DND-41 (cell line): Measurements from ENCODE around the gene ADAMTS8.

ENCODE experiments used
- ATAC-seq: fragments of 200-7000 bp; cut with Tn5 transposase; 3 replicates; pipeline ENCODE4 v1.9.1; 2021; ENCODE audit warnings: low read depth; ENCODE audit not compliant: insufficient read depth
- DNase-seq: peaks from one replicate; pipeline ENCODE4 v3.0.0-alpha.2; 2020
- H2AFZ ChIP-seq: 2 replicates; pipeline ENCODE4 v1.6.0; 2012; ENCODE audit warnings: low read depth, low read length
- H3K27ac ChIP-seq: 2 replicates; pipeline ENCODE4 v1.5.1; 2012; ENCODE audit warnings: low read length, inconsistent platforms
- H3K27me3 ChIP-seq: fragments of 200-600 bp; sonication (generic); 2 replicates; pipeline ENCODE4 v1.6.0; 2012; ENCODE audit warnings: low read length, mild to moderate bottlenecking, inconsistent platforms; ENCODE audit not compliant: insufficient read depth, poor library complexity
- H3K36me3 ChIP-seq: 2 replicates; pipeline ENCODE4 v1.5.1; 2012; ENCODE audit warnings: low read length, inconsistent platforms; ENCODE audit not compliant: insufficient read depth
- H3K4me1 ChIP-seq: 2 replicates; pipeline ENCODE4 v1.5.1; 2012; ENCODE audit warnings: mild to moderate bottlenecking, low read length; ENCODE audit not compliant: insufficient read depth
- H3K4me2 ChIP-seq: 2 replicates; pipeline ENCODE4 v1.6.0; 2012; ENCODE audit warnings: mild to moderate bottlenecking, moderate library complexity, low read length, inconsistent platforms; ENCODE audit not compliant: insufficient read depth
- H3K4me3 ChIP-seq, 2 experiments: fragments of 200-600 bp in 1 of 2; shearing (Covaris generic) in 1 of 2; 2 replicates each; pipeline ENCODE4 v1.5.1; 2012 to 2016; ENCODE audit warnings: inconsistent platforms in 2 of 2, low read length in 2 of 2, mild to moderate bottlenecking in 2 of 2, low read depth in 1 of 2, moderate library complexity in 1 of 2
- H3K79me2 ChIP-seq: 2 replicates; pipeline ENCODE4 v1.6.0; 2012; ENCODE audit warnings: low read length, inconsistent platforms; ENCODE audit not compliant: insufficient read depth
- H3K9ac ChIP-seq: 2 replicates; pipeline ENCODE4 v1.6.0; 2012; ENCODE audit warnings: low read depth, mild to moderate bottlenecking, inconsistent platforms, low read length, moderate library complexity
- H3K9me3 ChIP-seq: 2 replicates; pipeline ENCODE4 v1.5.1; 2012; ENCODE audit warnings: low read length, moderate library complexity, mild to moderate bottlenecking, inconsistent platforms; ENCODE audit not compliant: insufficient read depth, severe bottlenecking
- H4K20me1 ChIP-seq: 2 replicates; pipeline ENCODE4 v1.6.0; 2012; ENCODE audit warnings: low read length; ENCODE audit not compliant: insufficient read depth
- EZH2 ChIP-seq: IDR thresholded peaks from 3 replicates; pipeline ENCODE4 v1.6.1; 2012; ENCODE audit warnings: borderline replicate concordance, low read depth, mild to moderate bottlenecking, moderate library complexity, low read length, inconsistent platforms; ENCODE audit not compliant: severe bottlenecking
- TF ChIP-seq, protein P1 (sequence below): IDR thresholded peaks from 2 replicates; pipeline ENCODE4 v1.5.1; 2012; ENCODE audit warnings: borderline replicate concordance, low read length, moderate library complexity, mild to moderate bottlenecking; ENCODE audit not compliant: poor library complexity, severe bottlenecking; ENCODE audit errors: extremely low read depth

The ADAMTS8 gene

DNA sequence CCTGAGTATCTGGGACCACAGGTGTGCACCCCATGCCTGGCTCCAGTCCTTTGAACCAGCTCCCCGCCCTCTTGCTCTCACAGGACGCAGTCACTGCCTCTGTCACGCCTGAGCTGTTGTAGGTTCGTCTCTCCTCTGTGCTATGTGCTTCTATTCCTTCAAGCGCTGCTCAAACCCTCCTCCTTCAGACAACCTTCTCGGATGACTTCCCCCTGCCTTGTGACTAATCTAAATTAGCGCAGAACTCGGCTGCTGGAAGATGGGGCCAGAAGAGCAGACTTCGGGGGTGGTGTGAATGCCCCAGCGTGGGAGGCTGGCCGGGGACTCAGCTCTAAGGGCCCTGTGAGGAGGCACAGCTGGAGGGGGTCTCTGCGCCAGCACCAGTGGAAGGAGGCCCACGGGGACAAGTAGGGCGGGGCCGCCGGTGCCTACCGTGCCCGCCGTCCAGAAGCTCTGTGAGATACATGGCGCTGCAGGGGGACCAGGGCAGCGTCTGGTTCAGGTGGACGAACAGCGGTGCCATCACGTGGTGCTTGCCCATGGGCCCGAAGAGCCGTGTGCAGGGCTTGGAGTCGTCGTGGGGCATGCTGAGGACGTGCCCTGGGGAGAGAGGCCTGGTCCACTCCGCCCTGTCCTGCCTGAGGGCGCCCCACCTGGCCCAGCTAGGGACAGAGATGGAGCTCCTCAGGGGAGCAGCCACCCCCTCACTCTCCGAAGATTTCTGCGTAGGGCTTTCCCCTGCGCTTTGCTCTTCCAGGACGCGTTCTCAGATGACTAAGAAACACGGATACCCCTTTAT lies 12.5 kb downstream of the ADAMTS8 start:
- H3K27me3 ChIP-seq: peaks cover 18% of the 10 kb centered on the region
- no peaks in the 10 kb centered on the region for H3K9me3 ChIP-seq
- no peaks in the 10 kb centered on the region for H3K36me3 ChIP-seq
- no peak overlapping the region for H3K9ac ChIP-seq
- H3K27ac ChIP-seq: no peak overlapping the region
- H3K4me2 ChIP-seq: no peak overlapping the region
- no peak for DNase-seq
- H3K4me3 ChIP-seq: no peak overlapping the region
- no peak for TF ChIP-seq EZH2
- TF ChIP-seq, protein P1, sequence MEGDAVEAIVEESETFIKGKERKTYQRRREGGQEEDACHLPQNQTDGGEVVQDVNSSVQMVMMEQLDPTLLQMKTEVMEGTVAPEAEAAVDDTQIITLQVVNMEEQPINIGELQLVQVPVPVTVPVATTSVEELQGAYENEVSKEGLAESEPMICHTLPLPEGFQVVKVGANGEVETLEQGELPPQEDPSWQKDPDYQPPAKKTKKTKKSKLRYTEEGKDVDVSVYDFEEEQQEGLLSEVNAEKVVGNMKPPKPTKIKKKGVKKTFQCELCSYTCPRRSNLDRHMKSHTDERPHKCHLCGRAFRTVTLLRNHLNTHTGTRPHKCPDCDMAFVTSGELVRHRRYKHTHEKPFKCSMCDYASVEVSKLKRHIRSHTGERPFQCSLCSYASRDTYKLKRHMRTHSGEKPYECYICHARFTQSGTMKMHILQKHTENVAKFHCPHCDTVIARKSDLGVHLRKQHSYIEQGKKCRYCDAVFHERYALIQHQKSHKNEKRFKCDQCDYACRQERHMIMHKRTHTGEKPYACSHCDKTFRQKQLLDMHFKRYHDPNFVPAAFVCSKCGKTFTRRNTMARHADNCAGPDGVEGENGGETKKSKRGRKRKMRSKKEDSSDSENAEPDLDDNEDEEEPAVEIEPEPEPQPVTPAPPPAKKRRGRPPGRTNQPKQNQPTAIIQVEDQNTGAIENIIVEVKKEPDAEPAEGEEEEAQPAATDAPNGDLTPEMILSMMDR: no peak
- no peaks in the 10 kb centered on the region for H3K4me1 ChIP-seq
- peaks cover 2% of the 10 kb centered on the region; the same call in 1 of the 2 replicates for H4K20me1 ChIP-seq
- H2AFZ ChIP-seq: no peak overlapping the region
- no peaks in the 10 kb centered on the region for H3K79me2 ChIP-seq
- no peak for ATAC-seq

DNA sequence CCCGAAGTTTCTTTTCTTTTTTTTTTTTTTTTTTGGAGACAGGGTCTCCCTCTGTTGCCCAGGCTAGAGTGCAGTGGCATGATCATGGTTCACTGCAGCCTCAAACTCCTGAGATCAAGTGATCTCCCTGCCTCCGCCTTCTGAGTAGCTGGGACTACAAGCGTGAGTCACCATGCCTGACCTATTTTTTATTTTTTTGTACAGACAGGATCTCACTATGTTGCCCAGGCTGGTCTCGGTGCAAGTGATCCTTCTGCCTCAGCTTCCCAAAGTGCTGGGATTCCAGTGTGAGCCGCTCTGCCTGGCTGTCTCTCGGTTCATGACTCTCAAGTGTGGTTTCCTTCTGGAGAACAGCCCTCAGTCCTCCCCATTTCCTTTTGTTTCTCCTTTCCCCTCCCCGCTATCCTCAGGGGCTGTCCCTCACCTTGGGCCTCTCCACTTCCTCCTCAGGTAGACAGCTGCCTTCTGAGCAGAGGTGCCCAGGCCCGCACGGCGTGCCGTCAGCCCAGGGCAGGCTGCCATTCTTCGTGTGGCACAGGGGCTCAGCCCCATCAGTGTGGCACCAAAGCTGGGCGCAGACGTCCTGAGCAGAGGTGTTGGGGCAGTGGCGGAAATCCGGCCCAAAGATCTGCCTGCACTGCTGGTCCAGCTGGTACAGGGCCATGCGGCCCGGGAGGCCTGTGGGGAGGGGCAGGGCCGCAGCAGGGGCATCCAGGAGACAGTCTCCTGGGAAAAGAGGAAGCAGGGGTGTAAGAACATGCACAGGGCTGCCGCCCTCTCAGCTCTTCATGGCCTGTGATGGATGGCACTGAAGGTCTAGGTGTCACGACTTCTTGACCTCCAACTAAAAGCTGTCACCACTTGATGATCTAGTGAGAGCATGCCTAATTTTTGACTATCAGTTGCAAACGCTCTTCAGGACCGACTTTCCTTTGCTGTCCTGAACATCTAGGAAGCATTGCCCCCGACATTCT lies 14.0 kb downstream of the ADAMTS8 start:
- Histone ChIP-seq H4K20me1 (no peaks in the 10 kb centered on the region; the same call in 1 of the 2 replicates), H2AFZ (no peak overlapping the region), H3K36me3 (no peaks in the 10 kb centered on the region), H3K27ac (no peak overlapping the region), H3K4me2 (no peak overlapping the region), H3K4me3 (no peak overlapping the region), H3K27me3 (peaks cover 17% of the 10 kb centered on the region), H3K4me1 (no peaks in the 10 kb centered on the region), H3K9ac (no peak overlapping the region), H3K79me2 (no peaks in the 10 kb centered on the region), H3K9me3 (no peaks in the 10 kb centered on the region)
- TF ChIP-seq EZH2: peak; percentile 44
- TF ChIP-seq, protein P1: no peak
- ATAC-seq (no peak), DNase-seq (no peak)

GRCh38 chr11:130413405-130414106 lies 14.9 kb downstream of the ADAMTS8 start:
- H4K20me1 ChIP-seq: no peaks in the 10 kb centered on the region
- no peak overlapping the region for H3K4me3 ChIP-seq
- H3K4me2 ChIP-seq: no peak overlapping the region
- H2AFZ ChIP-seq: no peak overlapping the region
- H3K9ac ChIP-seq: no peak overlapping the region
- H3K36me3 ChIP-seq: no peaks in the 10 kb centered on the region
- ATAC-seq (no peak), DNase-seq (no peak)
- TF ChIP-seq, protein P1: no peak
- TF ChIP-seq EZH2: no peak
- no peaks in the 10 kb centered on the region for H3K4me1 ChIP-seq
- no peaks in the 10 kb centered on the region for H3K79me2 ChIP-seq
- no peak overlapping the region for H3K27ac ChIP-seq
- H3K9me3 ChIP-seq: no peaks in the 10 kb centered on the region
- H3K27me3 ChIP-seq: peaks cover 21% of the 10 kb centered on the region
